Liver (tissue), 9 donors: ENCODE data around the gene ITPRID1. TPM values are rescaled to one million over a fixed set of nuclear protein-coding genes. Genes with fewer than 3 reads are reported as not detected.

Experiments used
- DNase-seq: peaks from one replicate; pipeline ENCODE4 v3.0.0-alpha.2; 2017; ENCODE audit warnings: low spot score
- H3K27ac ChIP-seq, 2 donors: one replicate each; pipeline ENCODE4 v1.7.0; 2013; ENCODE audit warnings: inconsistent platforms in 2 of 2, low read length in 2 of 2, control low read depth in 1 of 2, low read depth in 1 of 2, mild to moderate bottlenecking in 1 of 2
- H3K27me3 ChIP-seq, 4 donors: one replicate each; pipeline versions ENCODE4 v1.6.1 to v1.7.0; 2013; ENCODE audit warnings: low read length in 3 of 4, inconsistent platforms in 1 of 4, mild to moderate bottlenecking in 1 of 4, moderate library complexity in 1 of 4; ENCODE audit not compliant: control insufficient read depth in 4 of 4, insufficient read depth in 4 of 4
- H3K36me3 ChIP-seq, 4 donors: one replicate each; pipeline versions ENCODE4 v1.6.1 to v1.7.0; 2013; ENCODE audit warnings: low read length in 3 of 4, mild to moderate bottlenecking in 3 of 4, low read depth in 1 of 4, moderate library complexity in 1 of 4; ENCODE audit not compliant: control insufficient read depth in 4 of 4, insufficient read depth in 3 of 4
- H3K4me1 ChIP-seq, 4 donors: one replicate each; pipeline versions ENCODE4 v1.6.1 to v1.7.0; 2013; ENCODE audit warnings: low read length in 3 of 4, mild to moderate bottlenecking in 3 of 4, moderate library complexity in 1 of 4; ENCODE audit not compliant: control insufficient read depth in 4 of 4, insufficient read depth in 4 of 4
- H3K4me3 ChIP-seq, 3 donors: one replicate each; pipeline versions ENCODE4 v1.6.1 to v1.7.0; 2013; ENCODE audit warnings: low read length in 3 of 3, control low read depth in 1 of 3, low read depth in 1 of 3, mild to moderate bottlenecking in 1 of 3
- H3K9ac ChIP-seq, 2 donors: one replicate each; pipeline ENCODE4 v1.7.0; 2013; ENCODE audit warnings: low read length in 2 of 2, mild to moderate bottlenecking in 2 of 2, moderate library complexity in 2 of 2, control low read depth in 1 of 2, low read depth in 1 of 2
- H3K9me3 ChIP-seq, 4 donors: one replicate each; pipeline versions ENCODE4 v1.6.1 to v1.7.0; 2013; ENCODE audit warnings: low read length in 3 of 4; ENCODE audit not compliant: control insufficient read depth in 4 of 4
- ATF3 ChIP-seq: IDR thresholded peaks from 2 replicates; pipeline ENCODE4 v1.6.1; 2016; ENCODE audit warnings: antibody characterized with exemption
- CTCF ChIP-seq: fragments of 150-350 bp; IDR thresholded peaks from 2 replicates; pipeline ENCODE4 v1.5.1; 2017; ENCODE audit warnings: improper control_type of control experiment, low read depth, low read length; ENCODE audit not compliant: missing input control
- EGR1 ChIP-seq, 2 donors: IDR thresholded peaks; 2 replicates each; pipeline ENCODE4 v1.6.1; 2016 to 2018; ENCODE audit warnings: antibody characterized with exemption in 2 of 2, low read depth in 2 of 2
- FOXA1 ChIP-seq: IDR thresholded peaks from 2 replicates; pipeline ENCODE4 v1.6.1; 2016; ENCODE audit warnings: antibody characterized with exemption
- FOXA2 ChIP-seq: IDR thresholded peaks from 2 replicates; pipeline ENCODE4 v1.6.1; 2016; ENCODE audit warnings: antibody characterized with exemption
- GABPA ChIP-seq, 2 donors: IDR thresholded peaks in 1 of 2; conservative IDR thresholded peaks in 1 of 2; 2 replicates each; pipeline ENCODE4 v1.6.1; 2016; ENCODE audit warnings: antibody characterized with exemption in 2 of 2, mild to moderate bottlenecking in 1 of 2, moderate library complexity in 1 of 2
- HNF4A ChIP-seq, 2 donors: conservative IDR thresholded peaks; 2 replicates each; pipeline ENCODE4 v1.6.1; 2016; ENCODE audit warnings: antibody characterized with exemption in 2 of 2, mild to moderate bottlenecking in 2 of 2
- HNF4G ChIP-seq: IDR thresholded peaks from 2 replicates; pipeline ENCODE4 v1.6.1; 2016; ENCODE audit warnings: antibody characterized with exemption
- MAX ChIP-seq: IDR thresholded peaks from 2 replicates; pipeline ENCODE4 v1.6.1; 2016; ENCODE audit warnings: antibody characterized with exemption
- NR2F2 ChIP-seq: IDR thresholded peaks from 2 replicates; pipeline ENCODE4 v1.6.1; 2016; ENCODE audit warnings: antibody characterized with exemption
- REST ChIP-seq: IDR thresholded peaks from 2 replicates; pipeline ENCODE4 v1.6.1; 2016; ENCODE audit warnings: antibody characterized with exemption, mild to moderate bottlenecking
- RXRA ChIP-seq, 2 donors: IDR thresholded peaks; 2 replicates each; pipeline ENCODE4 v1.6.1; 2017 to 2018; ENCODE audit warnings: antibody characterized with exemption in 2 of 2, mild to moderate bottlenecking in 1 of 2
- SP1 ChIP-seq: IDR thresholded peaks from 2 replicates; pipeline ENCODE4 v1.6.1; 2018; ENCODE audit warnings: antibody characterized with exemption, mild to moderate bottlenecking
- TAF1 ChIP-seq: conservative IDR thresholded peaks from 2 replicates; pipeline ENCODE4 v1.6.1; 2016; ENCODE audit warnings: antibody characterized with exemption, mild to moderate bottlenecking
- ZBTB33 ChIP-seq: IDR thresholded peaks from 2 replicates; pipeline ENCODE4 v1.6.1; 2016; ENCODE audit warnings: antibody characterized with exemption
- WGBS: extraction: QIAGEN DNeasy Blood & Tissue Kit; methylation state at CpG from one replicate; pipeline ENCODE4 v1.1.7; 2013; 5-methylcytosine and 5-hydroxymethylcytosine counted together
- polyA plus RNA-seq, 2 donors: library from polyadenylated mRNA; stranded (reverse) in 1 of 2; unstranded in 1 of 2; fragments of 200-250 nt in 1 of 2; fragments of >200 nt in 1 of 2; fragmentation: Nextera tagmentation in 1 of 2; extraction: Ambion mirVana in 1 of 2; gene quantifications; one replicate each; pipeline versions ENCODE4 v1.2.1 to v1.2.3, GENCODE V29; 2013 to 2015
- total RNA-seq, 2 donors: library from RNA; depleted of rRNA; stranded (reverse); fragments of >200 nt; gene quantifications; one replicate each; pipeline ENCODE4 v1.2.3, GENCODE V29; 2014
- donor health status: healthy.
- donor health status: healthy.
- donor health status: healthy.
- donor health status: healthy.
- donor health status: healthy.

The ITPRID1 gene
- total and polyA plus RNA-seq, 4 donors = not detected

- no peak for DNase-seq
- TF ChIP-seq FOXA1 (no peak), NR2F2 (no peak), CTCF (no peak), ATF3 (no peak), REST (no peak), MAX (no peak), HNF4A (conservative IDR thresholded peaks at IDR 0.05) (no peak), TAF1 (no peak), EGR1 (IDR thresholded peaks at IDR 0.05; ENCODE audit: low read depth in 2 of 2) (no peak), ZBTB33 (no peak), FOXA2 (no peak), HNF4G (no peak), SP1 (no peak), RXRA (IDR thresholded peaks at IDR 0.05) (no peak), GABPA (IDR thresholded peaks at IDR 0.05 in 1 of 2, conservative IDR thresholded peaks at IDR 0.05 in 1 of 2) (no peak)
- Histone ChIP-seq H3K9ac (no peak overlapping the region), H3K36me3 (no peaks in the 10 kb centered on the region), H3K27ac (no peak overlapping the region), H3K4me1 (no peaks in the 10 kb centered on the region), H3K27me3 (no peaks in the 10 kb centered on the region), H3K9me3 (no peaks in the 10 kb centered on the region), H3K4me3 (no peak overlapping the region)
- WGBS = 90% methylated on average over 11 of the region's 11 CpGs
These were observed 36.8 kb upstream of the ITPRID1 start for GRCh38 chr7:31476941-31477677.

- H3K9me3 ChIP-seq = no peaks in the 10 kb centered on the region
- 68% methylated on average over 3 of the region's 3 CpGs for WGBS
- no peak overlapping the region for H3K9ac ChIP-seq
- H3K4me1 ChIP-seq = no peaks in the 10 kb centered on the region
- no peaks in the 10 kb centered on the region for H3K27me3 ChIP-seq
- H3K27ac ChIP-seq = no peak overlapping the region
- no peaks in the 10 kb centered on the region for H3K36me3 ChIP-seq
- H3K4me3 ChIP-seq = no peak overlapping the region
- DNase-seq = no peak
- no peak for TF ChIP-seq TAF1
- TF ChIP-seq SP1 = no peak
- TF ChIP-seq NR2F2 = no peak
- no peak for TF ChIP-seq ZBTB33
- TF ChIP-seq FOXA1 = no peak
- no peak for TF ChIP-seq EGR1 (IDR thresholded peaks at IDR 0.05; ENCODE audit: low read depth in 2 of 2)
These were observed 35.9 kb upstream of the ITPRID1 start for GRCh38 chr7:31478018-31478417.
